Uterus (tissue), 4 donors: ENCODE results near the gene EIF2A. TPM values are rescaled to one million over a fixed set of nuclear protein-coding genes. Genes with fewer than 3 reads are reported as not detected.
"Not testable (repeated sequence)": the region's sequence is repeated elsewhere in the genome, so short reads cannot be mapped to it uniquely, and the experiment has no call there.

ENCODE experiments used
- DNase-seq, 2 donors: peaks; one replicate each; pipeline ENCODE4 v3.0.0-alpha.2; 2019 to 2020
- H3K27ac ChIP-seq, 2 donors: fragments of 200-600 bp; sonication (generic); 1 replicate in 1 of 2; 2 replicates in 1 of 2; pipeline ENCODE4 v1.5.1; 2016 to 2018
- H3K27me3 ChIP-seq, 2 donors: fragments of 200-600 bp; sonication (generic); one replicate each; pipeline ENCODE4 v1.5.1; 2018 to 2019; ENCODE audit warnings: control low read depth in 1 of 2
- H3K36me3 ChIP-seq, 2 donors: fragments of 200-600 bp; sonication (generic); one replicate each; pipeline ENCODE4 v1.5.1; 2019; ENCODE audit warnings: control low read depth in 1 of 2
- H3K4me1 ChIP-seq, 2 donors: fragments of 200-600 bp; sonication (generic); one replicate each; pipeline ENCODE4 v1.5.1; 2018 to 2019; ENCODE audit warnings: control low read depth in 1 of 2
- H3K4me3 ChIP-seq, 2 donors: fragments of 200-600 bp; sonication (generic); 1 replicate in 1 of 2; 2 replicates in 1 of 2; pipeline ENCODE4 v1.5.1; 2018 to 2019; ENCODE audit warnings: mild to moderate bottlenecking in 1 of 2
- H3K9me3 ChIP-seq, 2 donors: fragments of 200-600 bp; sonication (generic); one replicate each; pipeline ENCODE4 v1.5.1; 2019; ENCODE audit warnings: control low read depth in 1 of 2
- POLR2A ChIP-seq, 2 donors: fragments of 450-650 bp; IDR thresholded peaks; one replicate each; pipeline ENCODE4 v1.6.1; 2016; ENCODE audit warnings: antibody characterized with exemption in 2 of 2, mild to moderate bottlenecking in 1 of 2, moderate library complexity in 1 of 2
- intact Hi-C: fragments of 100-400 bp; cut with DNase I; formaldehyde crosslinking; loops from one replicate; pipeline ENCODE4 v1.15.1; 2023; ENCODE audit warnings: low total_unique reads
- total RNA-seq, 4 donors: library from RNA; depleted of rRNA in 3 of 4; stranded (reverse); fragments of >200 nt in 3 of 4; gene quantifications; one replicate each; pipeline versions ENCODE4 v1.1.0 to v1.2.4, GENCODE V29; 2014 to 2023
- TF ChIP-seq, protein P1 (sequence below), 4 experiments: fragments of 200-600 bp in 2 of 4; fragments of 450-650 bp in 2 of 4; sonication (generic) in 2 of 4; IDR thresholded peaks; one replicate each; pipeline ENCODE4 v1.5.1; 2016 to 2019; ENCODE audit warnings: antibody characterized with exemption in 4 of 4, mild to moderate bottlenecking in 2 of 4, moderate library complexity in 1 of 4
- donor health status: DM: yes; HTN: yes; CAD: no.

The EIF2A gene
- total RNA-seq = 100 to 1,000 TPM; 112 to 266 (median 187) TPM

DNA sequence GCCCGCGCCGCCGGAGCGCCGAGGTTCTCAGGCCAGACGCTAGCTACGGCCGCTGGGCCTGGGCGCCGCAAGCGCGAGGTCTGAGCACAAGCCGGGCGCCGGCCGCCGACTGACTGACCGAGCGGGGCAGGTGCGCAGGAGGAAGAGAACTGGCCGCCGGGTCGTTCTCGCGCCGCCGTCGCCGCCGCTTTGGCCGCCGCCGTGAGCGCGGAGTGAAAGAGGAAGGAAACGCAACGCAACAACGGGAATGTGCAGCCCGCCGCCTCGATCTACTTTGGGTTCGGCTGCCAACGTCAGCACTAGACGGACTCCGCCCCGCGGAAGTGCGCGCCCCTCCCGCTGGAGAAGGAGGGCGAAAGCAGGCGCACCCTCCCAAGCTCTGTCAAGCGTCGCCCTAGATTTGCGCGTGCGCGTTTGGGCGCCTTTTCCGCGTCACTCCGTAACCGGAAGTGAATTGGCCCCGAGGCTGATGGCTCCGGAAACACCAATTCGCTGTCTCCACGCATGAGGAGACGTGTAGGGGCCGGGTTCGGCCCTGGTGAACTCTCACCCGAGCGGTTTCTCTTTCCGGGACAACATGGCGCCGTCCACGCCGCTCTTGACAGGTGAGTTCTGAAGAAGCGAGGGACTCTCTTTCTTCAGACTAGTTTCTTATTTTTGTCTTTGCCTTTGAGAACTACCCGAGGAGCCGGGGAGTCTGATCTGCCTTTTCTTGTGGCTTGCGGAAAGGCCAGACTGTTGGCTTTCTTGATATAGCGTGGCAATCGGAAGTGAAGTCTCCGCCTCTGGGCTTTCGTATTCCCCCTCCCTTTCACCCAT lies at the start of gene EIF2A, which contains the start of gene SERP1:
TSS of gene EIF2A (plus strand) at position 562 of the 819 bp plus-strand sequence. CDS start at position 578, 16 bp downstream.
TSS of gene SERP1 (minus strand) at position 271 of the 819 bp plus-strand sequence. CDS start 361 bp downstream, outside the sequence.
- intact Hi-C loops = no loop called here
- peak within 1 kb of the TSS; percentile 97 to 99 for H3K27ac ChIP-seq

DNA sequence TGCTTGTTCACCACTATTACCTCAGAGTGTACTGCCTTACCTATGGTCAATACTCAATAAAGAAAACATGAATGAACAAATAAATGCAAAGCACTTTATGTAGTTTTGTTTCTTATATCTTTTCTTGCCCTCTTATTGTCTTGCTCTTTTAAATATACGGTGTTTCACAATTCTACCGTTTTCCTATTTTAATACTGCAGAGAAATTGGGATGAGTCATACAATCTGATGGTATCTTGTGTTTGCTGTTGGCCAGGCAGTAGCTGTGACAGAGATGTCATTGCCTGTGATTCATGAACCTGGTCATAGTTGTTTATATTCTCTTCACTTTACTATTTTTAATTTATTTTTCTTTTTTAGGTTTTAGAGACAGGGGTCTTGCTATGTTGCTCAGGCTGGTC lies 48.6 kb upstream of the EIF2A start:
- intact Hi-C loops = loop anchor here (5.0 kb wide), 1 partner anchor 211 kb away; no protein-coding TSS in a partner anchor
- no peaks in the 10 kb centered on the region for H3K4me1 ChIP-seq
- no peak for TF ChIP-seq POLR2A (IDR thresholded peaks at IDR 0.05)
- TF ChIP-seq, protein P1, sequence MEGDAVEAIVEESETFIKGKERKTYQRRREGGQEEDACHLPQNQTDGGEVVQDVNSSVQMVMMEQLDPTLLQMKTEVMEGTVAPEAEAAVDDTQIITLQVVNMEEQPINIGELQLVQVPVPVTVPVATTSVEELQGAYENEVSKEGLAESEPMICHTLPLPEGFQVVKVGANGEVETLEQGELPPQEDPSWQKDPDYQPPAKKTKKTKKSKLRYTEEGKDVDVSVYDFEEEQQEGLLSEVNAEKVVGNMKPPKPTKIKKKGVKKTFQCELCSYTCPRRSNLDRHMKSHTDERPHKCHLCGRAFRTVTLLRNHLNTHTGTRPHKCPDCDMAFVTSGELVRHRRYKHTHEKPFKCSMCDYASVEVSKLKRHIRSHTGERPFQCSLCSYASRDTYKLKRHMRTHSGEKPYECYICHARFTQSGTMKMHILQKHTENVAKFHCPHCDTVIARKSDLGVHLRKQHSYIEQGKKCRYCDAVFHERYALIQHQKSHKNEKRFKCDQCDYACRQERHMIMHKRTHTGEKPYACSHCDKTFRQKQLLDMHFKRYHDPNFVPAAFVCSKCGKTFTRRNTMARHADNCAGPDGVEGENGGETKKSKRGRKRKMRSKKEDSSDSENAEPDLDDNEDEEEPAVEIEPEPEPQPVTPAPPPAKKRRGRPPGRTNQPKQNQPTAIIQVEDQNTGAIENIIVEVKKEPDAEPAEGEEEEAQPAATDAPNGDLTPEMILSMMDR (IDR thresholded peaks at IDR 0.05) = no peak
- H3K36me3 ChIP-seq = no peaks in the 10 kb centered on the region
- H3K9me3 ChIP-seq = no peaks in the 10 kb centered on the region
- DNase-seq = no peak
- H3K4me3 ChIP-seq = no peak overlapping the region
- no peaks in the 10 kb centered on the region for H3K27me3 ChIP-seq
- H3K27ac ChIP-seq = no peak overlapping the region

More for the DNA sequence above, at the start of gene EIF2A, which contains the start of gene SERP1:
- peak; percentile 98 to 99 for DNase-seq
- Histone ChIP-seq H3K4me3 (peak within 1 kb of the TSS; percentile 86 to 96), H3K9me3 (no peaks in the 10 kb centered on the region), H3K4me1 (peaks cover 0 to 4% of the 10 kb centered on the region in 2 donors), H3K27me3 (no peaks in the 10 kb centered on the region), H3K36me3 (no peaks in the 10 kb centered on the region)
- TF ChIP-seq, protein P1 (IDR thresholded peaks at IDR 0.05) = peak in 2 of 4 experiments; percentile 19 to 23
- peak; percentile 96 to 99 for TF ChIP-seq POLR2A (IDR thresholded peaks at IDR 0.05)

DNA sequence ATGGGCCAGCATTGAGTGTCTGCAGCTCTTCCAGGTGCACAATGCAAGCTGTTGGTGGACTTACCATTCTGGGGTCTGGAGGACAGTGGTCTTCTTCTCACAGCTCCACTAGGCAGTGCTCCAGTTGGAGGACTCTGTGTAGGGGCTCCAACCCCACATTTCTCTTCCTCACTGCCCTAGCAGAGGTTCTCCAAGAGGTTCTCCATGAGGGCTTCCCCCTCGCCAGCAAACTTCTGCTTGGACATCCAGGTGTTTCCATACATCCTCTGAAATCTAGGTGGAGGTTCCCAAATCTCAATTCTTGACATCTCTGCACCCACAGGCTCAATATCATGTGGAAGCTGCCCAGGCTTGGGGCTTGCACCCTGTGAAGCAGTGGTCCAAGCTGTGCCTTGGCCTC lies 45.6 kb upstream of the EIF2A start:
- intact Hi-C loops, H3K36me3 ChIP-seq, H3K9me3 ChIP-seq, H3K27me3 ChIP-seq, H3K4me3 ChIP-seq, H3K4me1 ChIP-seq, H3K27ac ChIP-seq, DNase-seq: not testable (repeated sequence)

DNA sequence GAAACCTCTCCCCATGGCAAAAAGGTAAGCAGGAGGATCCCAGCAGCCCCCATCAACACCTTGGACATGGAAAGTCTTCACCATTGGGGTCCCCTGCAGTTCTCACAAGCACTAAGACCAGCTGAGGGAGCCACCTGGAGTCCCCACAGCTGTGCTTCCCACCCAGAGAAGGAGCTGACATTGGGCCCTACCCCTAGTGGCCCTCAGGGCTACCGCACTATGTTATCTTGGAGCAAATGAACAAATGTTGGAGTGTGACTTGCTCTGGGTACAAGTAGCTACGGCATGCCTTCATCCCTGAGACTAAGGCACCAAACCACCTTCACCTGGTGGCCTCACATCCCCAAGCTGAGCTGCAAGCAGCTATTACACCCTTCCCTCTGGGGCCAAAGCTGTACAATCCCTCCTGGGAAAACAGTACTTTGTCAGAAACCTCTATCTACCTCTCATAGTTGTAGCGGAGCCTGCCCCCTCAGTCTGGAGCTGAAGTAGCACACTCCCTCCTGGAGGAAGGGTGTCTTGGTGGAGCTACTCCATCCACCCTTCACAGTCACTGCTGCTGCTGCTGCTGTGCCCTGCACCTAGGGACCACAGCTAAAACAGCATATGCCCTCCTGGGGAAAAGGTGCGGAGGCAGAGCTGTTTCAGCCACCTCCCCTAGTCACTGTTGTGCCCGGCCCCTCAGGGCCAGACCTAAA lies 43.0 kb upstream of the EIF2A start:
- intact Hi-C loops = no loop called here
- no peak overlapping the region for H3K4me3 ChIP-seq
- TF ChIP-seq, protein P1 (IDR thresholded peaks at IDR 0.05) = no peak
- TF ChIP-seq POLR2A (IDR thresholded peaks at IDR 0.05) = no peak
- H3K36me3 ChIP-seq = no peaks in the 10 kb centered on the region
- no peaks in the 10 kb centered on the region for H3K27me3 ChIP-seq
- H3K9me3 ChIP-seq = no peaks in the 10 kb centered on the region
- DNase-seq = no peak
- H3K4me1 ChIP-seq = no peaks in the 10 kb centered on the region
- H3K27ac ChIP-seq = no peak overlapping the region

DNA sequence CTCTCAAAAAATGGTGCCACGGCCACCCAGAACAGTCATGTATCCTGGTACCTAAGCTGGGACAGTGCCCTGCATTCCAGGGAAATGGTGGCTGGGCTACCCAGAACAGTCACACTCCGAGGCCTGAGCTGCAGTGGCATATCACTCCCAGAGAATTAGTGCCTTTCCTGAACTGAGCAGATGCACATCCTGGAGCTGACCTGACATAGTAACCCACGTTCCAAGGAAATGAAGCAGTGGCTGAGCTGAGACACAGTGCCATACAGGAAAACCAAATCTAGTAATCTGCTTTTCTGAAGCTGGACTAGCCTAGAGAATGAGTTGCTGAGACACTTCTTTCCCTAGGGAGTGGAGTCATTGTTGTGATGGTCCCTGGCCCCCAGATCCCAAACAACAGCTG lies 42.1 kb upstream of the EIF2A start:
- no peak overlapping the region for H3K27ac ChIP-seq
- intact Hi-C loops = no loop called here
- no peak for DNase-seq
- no peak overlapping the region for H3K4me3 ChIP-seq
- no peaks in the 10 kb centered on the region for H3K9me3 ChIP-seq
- no peaks in the 10 kb centered on the region for H3K4me1 ChIP-seq
- no peak for TF ChIP-seq POLR2A (IDR thresholded peaks at IDR 0.05)
- TF ChIP-seq, protein P1 (IDR thresholded peaks at IDR 0.05) = no peak
- no peaks in the 10 kb centered on the region for H3K27me3 ChIP-seq
- no peaks in the 10 kb centered on the region for H3K36me3 ChIP-seq
